ENCODE results near the gene TULP1. TPM values are rescaled to one million over a fixed set of nuclear protein-coding genes. Genes with fewer than 3 reads are reported as not detected.
A peak's percentile ranks its signal among the peaks of the same experiment; 100 is the strongest.

The TULP1 gene
- total and polyA plus RNA-seq, 5 experiments from 2014 or later = not detected

DNA sequence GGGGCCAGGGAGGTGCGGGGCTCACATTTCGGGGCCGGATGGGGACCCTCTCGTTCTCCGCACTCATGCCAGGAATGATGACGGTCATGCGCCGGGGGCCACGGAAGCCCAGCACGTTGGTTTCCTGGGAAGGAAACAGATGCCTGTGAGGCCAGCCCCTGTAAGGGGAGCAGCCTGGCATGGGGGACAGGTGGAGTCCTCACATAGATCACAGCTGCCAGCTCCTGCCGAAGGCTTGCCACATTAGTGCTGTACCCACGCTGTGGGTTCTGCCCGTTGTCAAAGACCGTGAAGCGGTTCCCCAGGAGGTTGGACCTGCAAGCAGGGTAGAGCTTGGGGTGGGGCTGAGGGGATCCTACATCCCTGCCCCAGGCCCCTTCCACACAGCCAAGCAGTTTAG is 9.2 kb downstream of the TULP1 start:
- DNase-seq (no peak), ATAC-seq (no peak)
- peaks cover 0 to under 1% (median 0%) of the 10 kb centered on the region in 9 donors for H3K9me3 Mint-ChIP-seq
- peaks cover 2 to 5% (median 4%) of the 10 kb centered on the region in 4 donors for H3K4me1 Mint-ChIP-seq
- POLR2A ChIA-PET = no interaction called here
- H3K27ac Mint-ChIP-seq = no peak overlapping the region
- H3K4me3 Mint-ChIP-seq = no peak overlapping the region
- no peaks in the 10 kb centered on the region for H3K36me3 Mint-ChIP-seq
- peaks cover 9 to 35% (median 16%) of the 10 kb centered on the region in 5 donors for H3K27me3 Mint-ChIP-seq

DNA sequence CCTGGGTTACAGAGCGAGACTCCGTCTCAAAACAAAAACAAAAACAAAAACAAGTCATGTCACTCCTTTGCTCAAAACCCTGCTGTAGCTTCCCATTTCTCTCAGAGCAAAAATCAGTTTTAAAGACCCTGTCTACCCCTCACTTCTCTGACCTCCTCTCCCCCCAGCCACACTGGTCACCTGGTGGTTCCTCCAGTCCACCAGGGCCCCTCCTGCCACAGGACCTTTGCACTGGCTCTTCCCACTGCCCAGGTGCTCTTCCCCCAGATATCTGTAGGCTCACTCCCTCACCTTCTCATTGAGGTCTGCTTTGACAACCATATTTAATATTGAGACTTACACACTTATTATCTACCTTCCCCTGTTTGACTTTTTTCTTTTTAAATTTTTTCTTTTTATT is 10.9 kb downstream of the TULP1 start:
- Mint-ChIP-seq H3K36me3 (no peaks in the 10 kb centered on the region), H3K4me3 (no peak overlapping the region), H3K4me1 (peaks cover 5 to 13% (median 9%) of the 10 kb centered on the region in 4 donors), H3K27ac (no peak overlapping the region), H3K27me3 (peaks cover 10 to 37% (median 15%) of the 10 kb centered on the region in 5 donors), H3K9me3 (peaks cover 0 to 2% (median 0%) of the 10 kb centered on the region in 9 donors)
- POLR2A ChIA-PET = no interaction called here
- ATAC-seq (no peak), DNase-seq (no peak)

DNA sequence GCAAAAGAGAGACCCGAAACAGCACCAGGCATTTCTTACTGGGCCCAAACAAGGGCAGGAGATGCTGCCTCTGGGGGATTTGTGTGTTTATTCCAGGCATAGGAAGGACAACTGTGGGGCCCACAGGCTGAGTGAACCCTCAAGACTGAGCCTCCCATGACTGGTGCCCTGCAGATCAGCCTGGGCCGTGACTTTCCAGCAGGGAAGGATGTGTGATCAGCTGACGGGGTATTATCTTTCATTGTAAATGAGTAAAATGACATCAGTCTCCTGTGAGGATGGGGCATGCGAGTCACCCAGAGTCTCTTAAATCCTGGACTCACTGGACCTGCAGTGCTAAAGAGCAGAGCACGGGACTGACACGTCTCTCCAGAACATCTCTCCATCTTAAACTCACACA is 11.9 kb downstream of the TULP1 start:
- DNase-seq (no peak), ATAC-seq (no peak)
- H3K27ac Mint-ChIP-seq = no peak overlapping the region
- no peaks in the 10 kb centered on the region for H3K36me3 Mint-ChIP-seq
- H3K27me3 Mint-ChIP-seq = peaks cover 10 to 37% (median 15%) of the 10 kb centered on the region in 5 donors
- H3K9me3 Mint-ChIP-seq = peaks cover 0 to 2% (median 0%) of the 10 kb centered on the region in 9 donors
- POLR2A ChIA-PET = no interaction called here
- peaks cover 5 to 13% (median 10%) of the 10 kb centered on the region in 4 donors for H3K4me1 Mint-ChIP-seq
- H3K4me3 Mint-ChIP-seq = no peak overlapping the region

DNA sequence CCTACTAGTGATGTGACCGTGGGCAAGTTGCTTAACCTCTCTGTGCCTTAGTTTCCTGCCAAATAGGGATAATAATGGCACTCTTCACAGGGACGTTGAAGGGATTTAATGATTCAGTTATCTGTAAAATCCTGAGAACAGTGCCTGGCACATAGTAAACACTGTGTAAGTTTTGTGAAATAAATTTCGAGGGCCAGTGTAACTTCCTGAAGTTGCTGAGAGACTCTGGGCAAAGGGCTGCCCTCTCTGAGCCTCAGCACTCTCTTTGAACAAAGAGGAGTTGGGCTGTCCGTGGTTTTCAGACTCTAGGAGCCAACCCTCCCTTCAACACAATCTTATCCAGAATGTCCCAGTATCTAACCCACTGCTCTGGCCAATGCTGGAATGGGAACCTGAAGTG is 13.3 kb downstream of the TULP1 start:
- Mint-ChIP-seq H3K4me3 (peak overlapping the region in 2 of 10 donors; percentile 24 to 89), H3K9me3 (peaks cover 0 to 2% (median 0%) of the 10 kb centered on the region in 9 donors), H3K27ac (no peak overlapping the region), H3K27me3 (peaks cover 10 to 37% (median 15%) of the 10 kb centered on the region in 5 donors), H3K36me3 (no peaks in the 10 kb centered on the region), H3K4me1 (peaks cover 8 to 19% (median 14%) of the 10 kb centered on the region in 4 donors)
- ATAC-seq (no peak), DNase-seq (no peak)
- POLR2A ChIA-PET = no interaction called here

DNA sequence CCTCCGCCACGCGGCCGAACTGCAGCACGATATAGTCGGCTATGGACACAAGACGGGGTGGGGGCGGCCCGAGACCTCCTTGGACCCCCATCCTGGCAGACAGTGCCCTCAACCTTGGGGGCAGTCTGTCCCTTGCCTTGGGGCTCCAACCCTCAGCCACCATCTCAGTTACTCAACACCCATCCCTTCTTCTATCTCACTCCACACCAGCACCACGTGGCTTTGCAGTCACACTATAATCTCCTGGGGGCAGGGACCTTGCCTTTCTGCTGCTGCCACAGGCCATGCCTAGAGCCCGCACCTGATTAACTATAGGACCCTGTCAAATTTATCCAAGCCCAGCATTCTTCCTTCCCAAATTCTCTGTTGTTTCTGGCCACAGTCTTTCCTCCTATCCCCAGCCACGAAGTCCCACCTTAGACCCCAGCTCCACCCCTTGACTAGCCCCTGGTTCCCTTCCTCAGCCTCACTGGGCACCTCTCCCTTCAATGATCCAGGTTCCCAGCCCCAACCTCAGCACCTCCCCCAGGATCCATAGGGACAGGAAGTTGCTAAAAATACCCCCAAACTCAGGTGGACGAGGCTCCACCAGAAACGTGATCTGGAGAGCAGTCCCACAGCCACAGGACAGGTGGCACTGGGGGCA is 14.2 kb downstream of the TULP1 start:
- H3K27me3 Mint-ChIP-seq = peaks cover 10 to 37% (median 15%) of the 10 kb centered on the region in 5 donors
- H3K27ac Mint-ChIP-seq = peak overlapping the region in 6 of 10 donors; percentile 20 to 86 (median 76)
- H3K4me3 Mint-ChIP-seq = peak overlapping the region; percentile 70 to 89 (median 80)
- POLR2A ChIA-PET = interaction anchor here (1.2 to 2.7 kb wide), 3 partner anchors 24 to 104 kb away, joined by 3 to 15 read pairs (median 3); partner anchors contain the start of gene RPL10A
- H3K36me3 Mint-ChIP-seq = no peaks in the 10 kb centered on the region
- H3K4me1 Mint-ChIP-seq = peaks cover 8 to 25% (median 18%) of the 10 kb centered on the region in 4 donors
- ATAC-seq (no peak), DNase-seq (no peak)
- H3K9me3 Mint-ChIP-seq = peaks cover 0 to 2% (median 0%) of the 10 kb centered on the region in 9 donors

DNA sequence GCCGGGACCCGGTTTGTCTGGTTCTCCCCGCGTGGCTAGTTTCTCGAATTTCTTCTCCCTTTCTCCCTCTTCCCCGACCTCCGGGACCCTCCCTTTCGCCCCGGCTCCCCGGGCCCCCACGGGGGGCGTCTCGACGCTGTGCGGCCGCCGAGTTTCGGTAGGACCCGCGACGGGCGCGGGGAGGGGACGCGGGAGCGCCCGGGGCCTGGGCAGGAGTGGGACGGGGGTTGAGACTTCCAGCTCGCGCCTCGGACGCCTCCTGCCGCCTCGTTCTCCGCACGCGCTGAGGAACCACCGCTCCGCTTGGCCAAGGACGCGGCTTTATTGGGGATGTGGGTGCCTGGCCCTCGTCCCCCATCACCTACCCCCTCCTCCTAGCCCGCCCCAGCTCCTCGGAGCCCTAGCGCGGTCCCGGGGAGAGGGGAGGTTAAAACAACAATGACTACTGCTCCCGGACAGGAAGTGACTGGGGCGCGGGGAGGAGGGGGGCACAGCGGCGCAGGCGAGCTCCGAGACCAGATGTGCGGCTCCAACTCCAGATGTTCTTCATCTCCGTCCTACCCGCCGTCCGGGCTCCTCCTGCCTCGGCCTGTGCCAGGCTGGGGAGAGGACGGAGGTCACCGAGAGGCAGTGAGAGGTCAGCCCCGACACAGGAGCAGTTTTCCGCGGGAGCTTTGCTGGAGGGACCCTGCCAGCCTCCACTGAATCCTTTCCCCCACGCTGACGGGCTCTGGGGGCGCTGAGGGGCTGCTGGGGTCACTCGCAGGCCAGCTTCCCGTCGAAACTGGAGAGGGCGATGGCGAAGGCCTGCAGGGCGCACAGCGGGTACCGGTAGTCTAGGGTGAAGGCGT is 14.9 kb downstream of the TULP1 start:
- Mint-ChIP-seq H3K36me3 (no peaks in the 10 kb centered on the region), H3K4me3 (peak overlapping the region; percentile 70 to 89 (median 80)), H3K27ac (peak overlapping the region in 2 of 10 donors; percentile 41 to 79), H3K27me3 (peaks cover 10 to 37% (median 15%) of the 10 kb centered on the region in 5 donors), H3K4me1 (peaks cover 12 to 28% (median 19%) of the 10 kb centered on the region in 4 donors), H3K9me3 (peaks cover 0 to 2% (median 0%) of the 10 kb centered on the region in 9 donors)
- ATAC-seq (peak; percentile 44 to 52), DNase-seq (peak in 8 of 10 donors; percentile 15 to 69 (median 36))
- POLR2A ChIA-PET = interaction anchor here (0.6 to 2.7 kb wide), 8 partner anchors 8 to 104 kb away, joined by 3 to 15 read pairs (median 3); partner anchors contain the start of gene RPL10A

DNA sequence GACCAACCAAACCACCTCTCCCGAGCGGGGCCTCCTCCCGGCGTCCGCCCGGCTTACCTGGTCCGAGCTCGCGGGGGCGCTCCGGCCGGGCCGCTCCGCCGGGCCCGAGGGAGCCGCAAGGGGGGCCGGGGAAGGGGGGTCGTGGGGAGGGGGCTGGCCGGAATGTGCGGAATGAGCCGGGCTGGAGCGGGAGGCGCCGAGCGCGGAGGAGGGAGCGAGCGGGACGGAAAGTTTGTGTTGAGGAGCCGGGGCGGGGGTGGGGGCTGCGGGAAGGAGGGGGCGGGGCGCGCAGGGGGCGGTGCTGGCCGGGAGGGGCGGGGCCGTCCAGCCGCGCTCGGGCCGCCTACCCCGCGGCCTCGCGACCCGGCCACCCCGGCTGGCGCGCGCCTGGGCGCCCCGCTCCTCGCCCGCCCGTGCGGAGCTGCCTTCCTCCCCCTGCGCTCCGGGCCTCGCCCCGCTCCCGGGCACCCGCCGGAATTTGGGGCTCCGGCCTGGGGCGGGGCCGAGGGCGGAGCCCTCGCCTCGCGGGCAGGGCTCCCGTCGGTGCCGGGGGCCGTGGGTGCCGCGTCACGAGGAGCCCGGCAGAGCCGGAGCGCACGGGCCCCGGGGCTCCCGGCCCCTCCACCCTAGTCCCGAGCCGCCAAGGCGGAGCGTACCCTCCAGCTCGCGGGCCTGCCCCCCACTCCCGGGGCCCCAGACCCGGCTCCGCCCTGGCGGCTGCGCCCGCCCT is 15.7 kb downstream of the TULP1 start, which contains the start of gene TEAD3:
Gene TEAD3, minus strand, starts transcription at position 239 of the 730 bp plus-strand sequence.
- ATAC-seq (peak; percentile 65 to 77), DNase-seq (peak in 9 of 10 donors; percentile 10 to 57 (median 47))
- H3K27me3 Mint-ChIP-seq = peaks cover 10 to 34% (median 15%) of the 10 kb centered on the region in 5 donors
- H3K27ac Mint-ChIP-seq = peak within 1 kb of the TSS in 2 of 10 donors; percentile 20 to 79
- H3K4me1 Mint-ChIP-seq = peaks cover 14 to 32% (median 21%) of the 10 kb centered on the region in 4 donors
- H3K36me3 Mint-ChIP-seq = no peaks in the 10 kb centered on the region
- H3K4me3 Mint-ChIP-seq = peak within 1 kb of the TSS; percentile 70 to 89 (median 80)
- H3K9me3 Mint-ChIP-seq = peaks cover 0 to 2% (median 0%) of the 10 kb centered on the region in 9 donors
- POLR2A ChIA-PET = interaction anchor here (0.6 to 2.7 kb wide), 7 partner anchors 10 to 240 kb away, joined by 3 to 15 read pairs (median 3); partner anchors contain the start of gene RPL10A

DNA sequence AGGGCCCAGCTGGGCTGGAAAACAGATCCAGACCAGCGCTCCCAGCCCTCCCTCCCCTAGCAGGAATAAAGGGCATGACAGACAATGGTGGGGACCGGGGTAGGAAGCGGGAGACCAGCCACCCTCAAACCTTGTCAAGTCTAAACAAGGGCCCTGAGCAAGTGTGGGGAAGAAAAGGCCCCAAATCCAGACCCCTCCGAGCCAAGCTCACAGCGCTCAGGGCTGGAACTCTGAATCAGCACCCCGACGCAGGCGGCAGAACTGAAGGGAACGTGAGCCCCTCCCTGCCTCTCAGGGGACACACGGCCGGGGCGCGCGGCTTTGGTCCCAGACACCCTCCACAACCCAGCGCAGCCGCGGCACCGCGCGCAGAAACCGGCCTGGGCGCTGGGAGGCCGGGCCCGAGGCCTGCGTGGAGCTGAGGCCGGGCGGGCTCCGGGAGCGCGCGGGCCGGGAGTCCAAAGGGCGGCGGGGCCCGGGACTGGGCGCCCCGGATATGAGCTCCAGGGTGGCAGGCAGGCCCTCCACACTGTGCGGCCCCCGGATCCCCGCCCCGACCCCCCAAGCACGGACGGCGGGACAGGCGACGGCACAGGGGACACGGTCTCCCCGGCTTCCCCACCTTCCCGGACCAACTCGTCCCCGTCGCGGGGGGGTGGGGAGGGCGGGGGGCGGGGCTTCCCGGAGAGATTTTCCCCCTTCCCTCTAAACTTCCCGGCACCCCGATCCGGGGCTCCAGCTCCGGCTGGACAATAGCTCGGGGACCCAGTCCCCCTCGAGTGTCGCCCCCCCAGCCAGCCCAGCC is 16.5 kb downstream of the TULP1 start:
- Mint-ChIP-seq H3K27me3 (peaks cover 8 to 26% (median 12%) of the 10 kb centered on the region in 5 donors), H3K27ac (peak overlapping the region in 3 of 10 donors; percentile 20 to 47 (median 40)), H3K4me1 (peaks cover 15 to 34% (median 22%) of the 10 kb centered on the region in 4 donors), H3K9me3 (peaks cover 0 to 2% (median 0%) of the 10 kb centered on the region in 9 donors), H3K36me3 (no peaks in the 10 kb centered on the region), H3K4me3 (peak overlapping the region; percentile 54 to 85 (median 71))
- peak in 1 of 2 donors; percentile 13 for ATAC-seq
- DNase-seq = no peak
- POLR2A ChIA-PET = interaction anchor here (0.5 to 2.7 kb wide), 3 partner anchors 28 to 822 kb away, joined by 3 to 15 read pairs (median 3); partner anchors contain the start of gene RPL10A

DNA sequence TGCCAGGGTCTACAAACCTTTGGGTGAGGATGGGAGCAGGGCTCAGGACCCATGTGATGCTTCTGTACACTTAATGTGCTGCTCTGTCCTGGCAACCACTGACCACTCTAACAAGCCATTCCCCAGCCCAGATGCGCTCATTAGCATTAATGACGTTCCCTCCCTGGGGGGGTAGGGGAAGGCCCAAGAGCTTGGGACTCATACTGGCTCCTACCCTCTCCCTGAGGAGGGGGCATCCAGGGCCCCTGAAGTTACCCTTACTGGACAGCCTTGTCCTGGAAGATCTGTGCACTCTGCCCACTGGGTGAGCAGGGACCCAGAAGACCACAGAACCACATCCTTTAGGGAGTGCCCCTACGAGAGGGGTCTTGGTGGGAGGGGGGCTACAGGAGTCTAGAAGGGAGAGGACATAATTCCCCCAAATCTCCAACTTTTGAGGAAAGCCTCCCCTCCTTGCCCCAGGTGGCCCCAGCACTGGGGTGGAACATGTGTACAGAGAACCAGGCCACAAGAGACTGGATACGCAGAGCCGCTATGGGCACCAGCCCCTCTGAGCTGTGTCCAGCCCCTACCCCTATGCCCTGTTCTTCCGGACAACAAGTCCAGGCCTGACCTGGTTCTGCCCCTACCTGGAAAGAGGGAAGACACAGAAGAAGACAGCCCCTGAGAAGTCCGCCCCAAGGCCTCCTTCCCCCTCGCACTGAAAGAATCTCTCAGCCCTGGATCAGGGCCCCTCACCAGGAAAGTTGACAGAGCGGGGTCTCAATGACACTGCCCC is 17.2 kb downstream of the TULP1 start:
- peaks cover 0 to 2% (median 0%) of the 10 kb centered on the region in 9 donors for H3K9me3 Mint-ChIP-seq
- peak overlapping the region in 4 of 10 donors; percentile 25 to 72 (median 48) for H3K27ac Mint-ChIP-seq
- no peaks in the 10 kb centered on the region for H3K36me3 Mint-ChIP-seq
- POLR2A ChIA-PET = interaction anchor here (0.6 to 2.7 kb wide), 2 partner anchors 28 to 142 kb away, joined by 8 to 15 read pairs; partner anchors contain the start of gene RPL10A
- DNase-seq = no peak
- no peak for ATAC-seq
- peaks cover 15 to 42% (median 23%) of the 10 kb centered on the region in 4 donors for H3K4me1 Mint-ChIP-seq
- H3K27me3 Mint-ChIP-seq = peaks cover 5 to 21% (median 8%) of the 10 kb centered on the region in 5 donors
- peak overlapping the region; percentile 54 to 85 (median 71) for H3K4me3 Mint-ChIP-seq

DNA sequence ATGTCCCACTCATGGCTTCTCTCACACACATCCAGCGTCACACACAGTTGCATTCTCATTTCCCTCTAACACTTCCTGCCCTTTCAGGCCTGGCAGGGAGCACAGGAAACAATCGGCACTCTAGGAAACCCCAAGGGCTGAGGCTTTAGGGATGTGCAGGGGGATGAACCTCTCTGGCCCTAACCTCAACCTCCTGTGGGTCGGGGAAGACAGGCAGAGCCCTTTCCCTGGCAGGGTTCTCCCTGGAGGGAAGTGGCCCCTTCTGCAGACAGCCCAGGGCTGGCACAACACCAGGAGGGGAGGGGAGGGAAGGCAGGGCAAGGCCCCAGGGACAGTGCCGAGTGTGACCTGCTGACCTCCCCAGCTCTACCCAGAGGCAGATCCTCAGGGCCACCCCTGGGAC is 18.5 kb downstream of the TULP1 start:
- Mint-ChIP-seq H3K27me3 (peaks cover 3 to 9% (median 5%) of the 10 kb centered on the region in 5 donors), H3K4me3 (peak overlapping the region in 4 of 10 donors; percentile 0 to 67 (median 17)), H3K4me1 (peaks cover 15 to 43% (median 25%) of the 10 kb centered on the region in 4 donors), H3K36me3 (no peaks in the 10 kb centered on the region), H3K9me3 (peaks cover 0 to 2% (median 0%) of the 10 kb centered on the region in 9 donors), H3K27ac (peak overlapping the region in 5 of 10 donors; percentile 1 to 65 (median 1))
- POLR2A ChIA-PET = no interaction called here
- ATAC-seq = no peak
- no peak for DNase-seq
